ENCODE measurements around the gene SGMS1.

- TF ChIP-seq POLR2AphosphoS5 (IDR thresholded peaks at IDR 0.05) (no peak), CTCF (IDR thresholded peaks at IDR 0.05) (no peak), POLR2A (IDR thresholded peaks at IDR 0.05) (no peak)
Observed at GRCh38 chr10:50590935-50591334, 32.8 kb downstream of the SGMS1 start.

All from breast epithelium (tissue), 3 donors.